ENCODE results near the gene HSDL2. TPM values are rescaled to one million over a fixed set of nuclear protein-coding genes. Genes with fewer than 3 reads are reported as not detected.

HSDL2 gene
- total RNA-seq, 2 experiments from 2014 or later, result 24.8 to 26.3 TPM

- H3K4me3 Mint-ChIP-seq, result no peak overlapping the region
- DNase-seq, result no peak
- no peaks in the 10 kb centered on the region for H3K27me3 Mint-ChIP-seq
- intact Hi-C loops (cut with micrococcal nuclease), result no loop called here
- peaks cover 2% of the 10 kb centered on the region for H3K9me3 Mint-ChIP-seq
- ChIA-PET POLR2A (no interaction called here), CTCF (no interaction called here)
- no peak overlapping the region for H3K27ac Mint-ChIP-seq
- H3K36me3 Mint-ChIP-seq, result peaks cover 26% of the 10 kb centered on the region
- H3K4me1 Mint-ChIP-seq (ENCODE audit: low read depth), result no peaks in the 10 kb centered on the region
These were observed 82.9 kb downstream of the HSDL2 start for GRCh38 chr9:112462855-112463254.

GRCh38 chr9:112465352-112465751 is 85.4 kb downstream of the HSDL2 start:
- H3K36me3 Mint-ChIP-seq, result peaks cover 14% of the 10 kb centered on the region
- POLR2A ChIA-PET, result no interaction called here
- no peak overlapping the region for H3K27ac Mint-ChIP-seq
- no peak for DNase-seq
- intact Hi-C loops (cut with micrococcal nuclease), result no loop called here
- CTCF ChIA-PET, result no interaction called here
- H3K9me3 Mint-ChIP-seq, result peaks cover 2% of the 10 kb centered on the region
- H3K27me3 Mint-ChIP-seq, result no peaks in the 10 kb centered on the region
- no peak overlapping the region for H3K4me3 Mint-ChIP-seq
- H3K4me1 Mint-ChIP-seq (ENCODE audit: low read depth), result no peaks in the 10 kb centered on the region

GRCh38 chr9:112472996-112473395 is 93.1 kb downstream of the HSDL2 start:
- H3K36me3 Mint-ChIP-seq, result peaks cover 6% of the 10 kb centered on the region

GRCh38 chr9:112473986-112474385 is 94.1 kb downstream of the HSDL2 start:
- peaks cover 10% of the 10 kb centered on the region for H3K36me3 Mint-ChIP-seq
- ChIA-PET CTCF (no interaction called here), POLR2A (interaction anchor here (0.8 kb wide), 1 partner anchor 12 kb away, joined by 4 read pairs; the partner anchor contains the start of gene KIAA1958)
- no peaks in the 10 kb centered on the region for H3K27me3 Mint-ChIP-seq
- DNase-seq, result no peak
- H3K4me3 Mint-ChIP-seq, result no peak overlapping the region
- H3K27ac Mint-ChIP-seq, result no peak overlapping the region
- H3K4me1 Mint-ChIP-seq (ENCODE audit: low read depth), result no peaks in the 10 kb centered on the region
- intact Hi-C loops (cut with micrococcal nuclease), result no loop called here
- H3K9me3 Mint-ChIP-seq, result peaks cover 5% of the 10 kb centered on the region

More at GRCh38 chr9:112472996-112473395, 93.1 kb downstream of the HSDL2 start:
- DNase-seq, result no peak
- H3K9me3 Mint-ChIP-seq, result no peaks in the 10 kb centered on the region
- intact Hi-C loops (cut with micrococcal nuclease), result no loop called here
- CTCF ChIA-PET, result no interaction called here
- no peaks in the 10 kb centered on the region for H3K4me1 Mint-ChIP-seq (ENCODE audit: low read depth)
- POLR2A ChIA-PET, result no interaction called here
- no peak overlapping the region for H3K27ac Mint-ChIP-seq
- H3K4me3 Mint-ChIP-seq, result no peak overlapping the region
- H3K27me3 Mint-ChIP-seq, result no peaks in the 10 kb centered on the region

GRCh38 chr9:112475318-112475717 is 95.4 kb downstream of the HSDL2 start:
- POLR2A ChIA-PET, result interaction anchor here (0.5 kb wide), 1 partner anchor 25 kb away, joined by 3 read pairs; no protein-coding TSS in a partner anchor
- no peaks in the 10 kb centered on the region for H3K4me1 Mint-ChIP-seq (ENCODE audit: low read depth)
- intact Hi-C loops (cut with micrococcal nuclease), result no loop called here
- no peak for DNase-seq
- no peaks in the 10 kb centered on the region for H3K27me3 Mint-ChIP-seq
- peaks cover 5% of the 10 kb centered on the region for H3K9me3 Mint-ChIP-seq
- H3K4me3 Mint-ChIP-seq, result no peak overlapping the region
- H3K27ac Mint-ChIP-seq, result no peak overlapping the region
- CTCF ChIA-PET, result no interaction called here
- H3K36me3 Mint-ChIP-seq, result peaks cover 10% of the 10 kb centered on the region

- H3K4me3 Mint-ChIP-seq, result no peak overlapping the region
- H3K36me3 Mint-ChIP-seq, result peaks cover 10% of the 10 kb centered on the region
- no peaks in the 10 kb centered on the region for H3K4me1 Mint-ChIP-seq (ENCODE audit: low read depth)
- H3K9me3 Mint-ChIP-seq, result peaks cover 5% of the 10 kb centered on the region
- DNase-seq, result no peak
- ChIA-PET POLR2A (no interaction called here), CTCF (no interaction called here)
- H3K27me3 Mint-ChIP-seq, result no peaks in the 10 kb centered on the region
- intact Hi-C loops (cut with micrococcal nuclease), result no loop called here
- H3K27ac Mint-ChIP-seq, result no peak overlapping the region
These were observed 97.4 kb downstream of the HSDL2 start for GRCh38 chr9:112477330-112477729.

GRCh38 chr9:112479221-112479620 is 99.3 kb downstream of the HSDL2 start:
- intact Hi-C loops (cut with micrococcal nuclease), result no loop called here
- no peaks in the 10 kb centered on the region for H3K27me3 Mint-ChIP-seq
- peaks cover 5% of the 10 kb centered on the region for H3K9me3 Mint-ChIP-seq
- H3K4me3 Mint-ChIP-seq, result no peak overlapping the region
- CTCF ChIA-PET, result no interaction called here
- POLR2A ChIA-PET, result interaction anchor here (0.7 kb wide), 1 partner anchor 378 kb away, joined by 5 read pairs; no protein-coding TSS in a partner anchor
- H3K36me3 Mint-ChIP-seq, result peaks cover 10% of the 10 kb centered on the region
- H3K27ac Mint-ChIP-seq, result no peak overlapping the region
- H3K4me1 Mint-ChIP-seq (ENCODE audit: low read depth), result no peaks in the 10 kb centered on the region
- DNase-seq, result no peak

- Mint-ChIP-seq H3K36me3 (peaks cover 3% of the 10 kb centered on the region), H3K27me3 (no peaks in the 10 kb centered on the region), H3K4me1 (ENCODE audit: low read depth) (peaks cover 20% of the 10 kb centered on the region), H3K4me3 (no peak overlapping the region), H3K27ac (no peak overlapping the region), H3K9me3 (no peaks in the 10 kb centered on the region)
- no peak for DNase-seq
- ChIA-PET CTCF (no interaction called here), POLR2A (no interaction called here)
- intact Hi-C loops (cut with micrococcal nuclease), result loop anchor here (5.0 kb wide), 2 partner anchors 152 to 268 kb away; partner anchors contain the start of genes PTBP3 and SNX30
These were observed 104.7 kb downstream of the HSDL2 start for GRCh38 chr9:112484607-112485006.

GRCh38 chr9:112485574-112485973 is 105.7 kb downstream of the HSDL2 start:
- Mint-ChIP-seq H3K27ac (no peak overlapping the region), H3K9me3 (no peaks in the 10 kb centered on the region), H3K36me3 (peaks cover 3% of the 10 kb centered on the region), H3K4me3 (peak overlapping the region; percentile 90), H3K27me3 (no peaks in the 10 kb centered on the region), H3K4me1 (ENCODE audit: low read depth) (peaks cover 22% of the 10 kb centered on the region)
- CTCF ChIA-PET, result interaction anchor here (0.9 kb wide), 1 partner anchor 113 kb away, joined by 3 read pairs; no protein-coding TSS in a partner anchor
- POLR2A ChIA-PET, result interaction anchor here (1.4 to 1.8 kb wide), 4 partner anchors 11 to 233 kb away, joined by 4 to 17 read pairs (median 6); partner anchors contain the start of genes HSDL2, INIP and PTBP3
- intact Hi-C loops (cut with micrococcal nuclease), result loop anchor here (5.0 kb wide), 2 partner anchors 153 to 267 kb away; partner anchors contain the start of genes PTBP3 and SNX30
- DNase-seq, result no peak

GRCh38 chr9:112486221-112487007 is 106.5 kb downstream of the HSDL2 start, which contains the start of gene KIAA1958:
Gene KIAA1958, plus strand, starts transcription at chr9:112486827. Its CDS starts 87,254 bp downstream, at chr9:112574081.
- no peaks in the 10 kb centered on the region for H3K27me3 Mint-ChIP-seq
- H3K4me1 Mint-ChIP-seq (ENCODE audit: low read depth), result peaks cover 22% of the 10 kb centered on the region
- peak within 1 kb of the TSS; percentile 90 for H3K4me3 Mint-ChIP-seq
- peak within 1 kb of the TSS; percentile 81 for H3K27ac Mint-ChIP-seq
- CTCF ChIA-PET, result interaction anchor here (0.6 to 0.9 kb wide), 3 partner anchors 112 to 811 kb away, joined by 3 to 4 read pairs (median 3); no protein-coding TSS in a partner anchor
- peak; percentile 91 for DNase-seq
- H3K9me3 Mint-ChIP-seq, result no peaks in the 10 kb centered on the region
- POLR2A ChIA-PET, result interaction anchor here (0.5 to 1.8 kb wide), 7 partner anchors 8 to 244 kb away, joined by 3 to 17 read pairs (median 4); partner anchors contain the start of genes HSDL2, INIP and PTBP3
- intact Hi-C loops (cut with micrococcal nuclease), result loop anchor here (1.0 to 5.0 kb wide), 5 partner anchors 107 to 307 kb away; partner anchors contain the start of genes INIP, PTBP3 and SNX30
- peaks cover 3% of the 10 kb centered on the region for H3K36me3 Mint-ChIP-seq

GRCh38 chr9:112487008-112487798 is 107.3 kb downstream of the HSDL2 start:
- intact Hi-C loops (cut with micrococcal nuclease), result loop anchor here (5.0 kb wide), 2 partner anchors 155 to 265 kb away; partner anchors contain the start of genes PTBP3 and SNX30
- Mint-ChIP-seq H3K9me3 (no peaks in the 10 kb centered on the region), H3K4me3 (peak overlapping the region; percentile 89), H3K27me3 (no peaks in the 10 kb centered on the region), H3K36me3 (peaks cover 3% of the 10 kb centered on the region), H3K4me1 (ENCODE audit: low read depth) (peaks cover 22% of the 10 kb centered on the region), H3K27ac (peak overlapping the region; percentile 34)
- DNase-seq, result peak; percentile 55
- ChIA-PET POLR2A (interaction anchor here (0.5 to 1.8 kb wide), 9 partner anchors 7 to 244 kb away, joined by 3 to 17 read pairs (median 3); partner anchors contain the start of genes HSDL2, INIP and PTBP3), CTCF (interaction anchor here (0.6 to 0.7 kb wide), 2 partner anchors 229 to 812 kb away, joined by 3 to 4 read pairs; no protein-coding TSS in a partner anchor)

All from activated CD4-positive, alpha-beta memory T cell treated with anti-CD3 and anti-CD28 coated beads for 36 hours (primary cell).